Esophagus muscularis mucosa (tissue), 3 donors: ENCODE measurements around the gene RPS6KA2.

Experiments used
- CTCF ChIP-seq, 3 experiments: fragments of 200-600 bp in 2 of 3; fragments of 450-650 bp in 1 of 3; sonication (generic) in 2 of 3; IDR thresholded peaks; one replicate each; pipeline ENCODE4 v1.5.1; 2017 to 2019; ENCODE audit warnings: antibody characterized with exemption in 3 of 3, mild to moderate bottlenecking in 2 of 3, moderate library complexity in 1 of 3
- POLR2A ChIP-seq: fragments of 450-650 bp; IDR thresholded peaks from one replicate; pipeline ENCODE4 v1.6.1; 2017; ENCODE audit warnings: antibody characterized with exemption, moderate library complexity, mild to moderate bottlenecking, low read depth
- POLR2AphosphoS5 ChIP-seq, 2 donors: sonication (generic); formaldehyde crosslinking; IDR thresholded peaks; one replicate each; pipeline ENCODE4 v1.6.1; 2017; ENCODE audit warnings: antibody characterized with exemption in 2 of 2

- TF ChIP-seq CTCF (IDR thresholded peaks at IDR 0.05) (no peak), POLR2A (no peak), POLR2AphosphoS5 (IDR thresholded peaks at IDR 0.05) (no peak)
These were observed 128.2 kb downstream of the RPS6KA2 start for GRCh38 chr6:166498661-166499349.
